Measurements from ENCODE around the gene RRBP1.

DNA sequence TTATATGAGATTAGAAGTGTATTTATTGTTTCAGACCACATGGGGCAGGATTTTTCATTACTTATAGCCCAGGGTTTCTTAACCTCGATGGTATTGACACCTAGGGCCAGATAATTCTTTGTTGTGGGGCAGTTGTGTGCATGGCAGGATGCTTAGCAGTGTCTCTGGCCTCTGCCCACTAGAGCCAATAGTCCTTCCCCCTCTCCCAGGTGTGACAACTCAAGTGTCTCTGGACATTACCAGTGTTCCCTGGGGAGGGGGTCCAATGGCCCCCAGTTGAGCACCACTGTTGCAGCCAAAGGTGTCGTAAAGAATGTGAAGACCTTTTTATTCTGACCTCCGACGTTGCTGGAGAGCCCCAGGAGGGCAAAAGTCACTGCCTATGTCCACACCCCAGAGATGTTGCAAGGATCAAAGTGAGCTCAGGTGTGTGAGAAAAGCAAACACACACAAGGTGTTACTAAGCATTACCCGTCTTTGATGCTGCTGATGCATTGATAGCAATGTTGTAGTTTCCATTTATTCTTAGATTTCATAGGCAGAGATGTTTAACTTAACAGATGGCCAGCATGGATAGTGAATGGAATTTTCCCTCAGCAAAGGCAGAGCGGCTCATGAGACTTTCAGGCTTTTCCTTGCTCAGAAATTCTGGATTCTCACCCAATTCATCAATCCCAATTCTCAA, 39.9 kb upstream of the RRBP1 start:
- TF ChIP-seq, protein P1, sequence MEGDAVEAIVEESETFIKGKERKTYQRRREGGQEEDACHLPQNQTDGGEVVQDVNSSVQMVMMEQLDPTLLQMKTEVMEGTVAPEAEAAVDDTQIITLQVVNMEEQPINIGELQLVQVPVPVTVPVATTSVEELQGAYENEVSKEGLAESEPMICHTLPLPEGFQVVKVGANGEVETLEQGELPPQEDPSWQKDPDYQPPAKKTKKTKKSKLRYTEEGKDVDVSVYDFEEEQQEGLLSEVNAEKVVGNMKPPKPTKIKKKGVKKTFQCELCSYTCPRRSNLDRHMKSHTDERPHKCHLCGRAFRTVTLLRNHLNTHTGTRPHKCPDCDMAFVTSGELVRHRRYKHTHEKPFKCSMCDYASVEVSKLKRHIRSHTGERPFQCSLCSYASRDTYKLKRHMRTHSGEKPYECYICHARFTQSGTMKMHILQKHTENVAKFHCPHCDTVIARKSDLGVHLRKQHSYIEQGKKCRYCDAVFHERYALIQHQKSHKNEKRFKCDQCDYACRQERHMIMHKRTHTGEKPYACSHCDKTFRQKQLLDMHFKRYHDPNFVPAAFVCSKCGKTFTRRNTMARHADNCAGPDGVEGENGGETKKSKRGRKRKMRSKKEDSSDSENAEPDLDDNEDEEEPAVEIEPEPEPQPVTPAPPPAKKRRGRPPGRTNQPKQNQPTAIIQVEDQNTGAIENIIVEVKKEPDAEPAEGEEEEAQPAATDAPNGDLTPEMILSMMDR (IDR thresholded peaks at IDR 0.05), result peak in 2 of 4 donors; percentile 7
- no peak for TF ChIP-seq POLR2A (IDR thresholded peaks at IDR 0.05)
